ENCODE data around the gene ACSS2.

The ACSS2 gene

GRCh38 chr20:34971561-34972235 is 95.3 kb downstream of the ACSS2 start:
- no peak overlapping the region for H3K4me3 ChIP-seq (ENCODE audit: low read depth in 1 of 2, low read length in 2 of 2)
- H3K36me3 ChIP-seq (ENCODE audit: insufficient read depth, low read length), result no peaks in the 10 kb centered on the region
- H3K27me3 ChIP-seq (ENCODE audit: control insufficient read depth in 1 of 2, insufficient read depth in 2 of 2, low read length in 2 of 2), result no peaks in the 10 kb centered on the region
- H3K4me1 ChIP-seq (ENCODE audit: insufficient read depth, low read length), result no peaks in the 10 kb centered on the region
- H3K27ac ChIP-seq (ENCODE audit: low read depth, low read length), result no peak overlapping the region
- H3K9ac ChIP-seq (ENCODE audit: low read length), result no peak overlapping the region
- H3K9me3 ChIP-seq (ENCODE audit: low read length), result no peaks in the 10 kb centered on the region

GRCh38 chr20:34974246-34974645 is 97.8 kb downstream of the ACSS2 start:
- H3K9me3 ChIP-seq (ENCODE audit: low read length), result no peaks in the 10 kb centered on the region
- no peaks in the 10 kb centered on the region for H3K4me1 ChIP-seq (ENCODE audit: insufficient read depth, low read length)
- H3K27ac ChIP-seq (ENCODE audit: low read depth, low read length), result no peak overlapping the region
- no peak overlapping the region for H3K9ac ChIP-seq (ENCODE audit: low read length)
- no peaks in the 10 kb centered on the region for H3K36me3 ChIP-seq (ENCODE audit: insufficient read depth, low read length)
- H3K4me3 ChIP-seq (ENCODE audit: low read depth in 1 of 2, low read length in 2 of 2), result no peak overlapping the region
- peaks cover 0 to under 1% of the 10 kb centered on the region in 2 donors for H3K27me3 ChIP-seq (ENCODE audit: control insufficient read depth in 1 of 2, insufficient read depth in 2 of 2, low read length in 2 of 2)

- H3K9ac ChIP-seq (ENCODE audit: low read length), result no peak overlapping the region
- H3K4me3 ChIP-seq (ENCODE audit: low read depth in 1 of 2, low read length in 2 of 2), result no peak overlapping the region
- H3K27ac ChIP-seq (ENCODE audit: low read depth, low read length), result no peak overlapping the region
Observed at GRCh38 chr20:34976286-34976685, 99.9 kb downstream of the ACSS2 start.

More at GRCh38 chr20:34976286-34976685, 99.9 kb downstream of the ACSS2 start:
- peaks cover 0 to 17% of the 10 kb centered on the region in 2 donors for H3K27me3 ChIP-seq (ENCODE audit: control insufficient read depth in 1 of 2, insufficient read depth in 2 of 2, low read length in 2 of 2)
- H3K4me1 ChIP-seq (ENCODE audit: insufficient read depth, low read length), result no peaks in the 10 kb centered on the region
- H3K36me3 ChIP-seq (ENCODE audit: insufficient read depth, low read length), result no peaks in the 10 kb centered on the region
- H3K9me3 ChIP-seq (ENCODE audit: low read length), result no peaks in the 10 kb centered on the region
